ENCODE measurements around the gene FUBP3. TPM values are rescaled to one million over a fixed set of nuclear protein-coding genes. Genes with fewer than 3 reads are reported as not detected.
A peak's percentile ranks its signal among the peaks of the same experiment; 100 is the strongest.

FUBP3 gene
- total RNA-seq, 1 donor from 2014 or later = 22.6 TPM

- Histone ChIP-seq H3K9me3 (replicated peaks) (no peaks in the 10 kb centered on the region), H3K4me1 (peaks cover 57% of the 10 kb centered on the region), H3K27me3 (ENCODE audit: low read depth) (no peaks in the 10 kb centered on the region), H3K36me3 (peaks cover 91% of the 10 kb centered on the region), H3K4me3 (no peak overlapping the region), H3K27ac (replicated peaks) (peak overlapping the region; percentile 71)
- no peak for DNase-seq
- TF ChIP-seq CTCF (IDR thresholded peaks at IDR 0.05; ENCODE audit: borderline replicate concordance) = no peak
- intact Hi-C loops (cut with micrococcal nuclease) = no loop called here
These were observed 52.1 kb downstream of the FUBP3 start for GRCh38 chr9:130631331-130632080.

GRCh38 chr9:130632081-130632710, 52.8 kb downstream of the FUBP3 start:
- H3K4me3 ChIP-seq = no peak overlapping the region
- H3K36me3 ChIP-seq = peaks cover 91% of the 10 kb centered on the region
- DNase-seq = no peak
- H3K27ac ChIP-seq (replicated peaks) = no peak overlapping the region
- intact Hi-C loops (cut with micrococcal nuclease) = no loop called here
- H3K9me3 ChIP-seq (replicated peaks) = no peaks in the 10 kb centered on the region
- TF ChIP-seq CTCF (IDR thresholded peaks at IDR 0.05; ENCODE audit: borderline replicate concordance) = no peak
- H3K4me1 ChIP-seq = peaks cover 50% of the 10 kb centered on the region
- no peaks in the 10 kb centered on the region for H3K27me3 ChIP-seq (ENCODE audit: low read depth)

- H3K9me3 ChIP-seq (replicated peaks) = no peaks in the 10 kb centered on the region
- TF ChIP-seq CTCF (IDR thresholded peaks at IDR 0.05; ENCODE audit: borderline replicate concordance) = no peak
- H3K36me3 ChIP-seq = peaks cover 86% of the 10 kb centered on the region
- intact Hi-C loops (cut with micrococcal nuclease) = no loop called here
- DNase-seq = no peak
- peaks cover 45% of the 10 kb centered on the region for H3K4me1 ChIP-seq
- no peak overlapping the region for H3K27ac ChIP-seq (replicated peaks)
- no peaks in the 10 kb centered on the region for H3K27me3 ChIP-seq (ENCODE audit: low read depth)
- no peak overlapping the region for H3K4me3 ChIP-seq
These were observed 53.5 kb downstream of the FUBP3 start for GRCh38 chr9:130632841-130633240.

GRCh38 chr9:130633336-130634190, 54.2 kb downstream of the FUBP3 start:
- Histone ChIP-seq H3K4me3 (no peak overlapping the region), H3K27me3 (ENCODE audit: low read depth) (no peaks in the 10 kb centered on the region), H3K27ac (replicated peaks) (no peak overlapping the region), H3K36me3 (peaks cover 93% of the 10 kb centered on the region), H3K9me3 (replicated peaks) (no peaks in the 10 kb centered on the region), H3K4me1 (peaks cover 38% of the 10 kb centered on the region)
- intact Hi-C loops (cut with micrococcal nuclease) = no loop called here
- no peak for DNase-seq
- no peak for TF ChIP-seq CTCF (IDR thresholded peaks at IDR 0.05; ENCODE audit: borderline replicate concordance)

- no peak for TF ChIP-seq CTCF (IDR thresholded peaks at IDR 0.05; ENCODE audit: borderline replicate concordance)
- Histone ChIP-seq H3K4me1 (peaks cover 31% of the 10 kb centered on the region), H3K9me3 (replicated peaks) (no peaks in the 10 kb centered on the region), H3K27me3 (ENCODE audit: low read depth) (no peaks in the 10 kb centered on the region), H3K36me3 (peaks cover 88% of the 10 kb centered on the region), H3K4me3 (no peak overlapping the region), H3K27ac (replicated peaks) (no peak overlapping the region)
- intact Hi-C loops (cut with micrococcal nuclease) = no loop called here
- DNase-seq = no peak
These were observed 54.9 kb downstream of the FUBP3 start for GRCh38 chr9:130634191-130634768.
